ENCODE results near the gene CADM4. TPM values are rescaled to one million over a fixed set of nuclear protein-coding genes. Genes with fewer than 3 reads are reported as not detected.
"Not testable (repeated sequence)": the region's sequence is repeated elsewhere in the genome, so short reads cannot be mapped to it uniquely, and the experiment has no call there.

The CADM4 gene
- total RNA-seq, 1 donor from 2014 or later = 8.7 TPM

GRCh38 chr19:43636121-43636683 is 3.4 kb downstream of the CADM4 start:
- intact Hi-C loops (cut with DNase I) = no loop called here
- Histone ChIP-seq H3K4me1 (no peaks in the 10 kb centered on the region), H3K4me3 (no peak overlapping the region), H3K27ac (no peak overlapping the region), H3K9me3 (no peaks in the 10 kb centered on the region), H3K27me3 (peaks cover 4% of the 10 kb centered on the region), H3K36me3 (no peaks in the 10 kb centered on the region)
- ATAC-seq = no peak
- TF ChIP-seq CTCF (IDR thresholded peaks at IDR 0.05) = no peak
- no peak for DNase-seq

- H3K36me3 ChIP-seq; H3K4me1 ChIP-seq; ATAC-seq; DNase-seq; H3K27ac ChIP-seq; H3K27me3 ChIP-seq; intact Hi-C loops (cut with DNase I); H3K9me3 ChIP-seq; H3K4me3 ChIP-seq: not testable (repeated sequence)
These were observed 4.1 kb downstream of the CADM4 start for GRCh38 chr19:43635561-43635940.

GRCh38 chr19:43634872-43635560 is 4.6 kb downstream of the CADM4 start:
- H3K9me3 ChIP-seq = no peaks in the 10 kb centered on the region
- intact Hi-C loops (cut with DNase I) = no loop called here
- no peaks in the 10 kb centered on the region for H3K4me1 ChIP-seq
- no peak overlapping the region for H3K27ac ChIP-seq
- H3K36me3 ChIP-seq = no peaks in the 10 kb centered on the region
- DNase-seq = no peak
- H3K4me3 ChIP-seq = no peak overlapping the region
- ATAC-seq = no peak
- H3K27me3 ChIP-seq = no peaks in the 10 kb centered on the region
- TF ChIP-seq CTCF (IDR thresholded peaks at IDR 0.05) = no peak

GRCh38 chr19:43634506-43634871 is 5.2 kb downstream of the CADM4 start:
- H3K27ac ChIP-seq = no peak overlapping the region
- no peak for DNase-seq

GRCh38 chr19:43634068-43634467 is 5.6 kb downstream of the CADM4 start:
- no peak overlapping the region for H3K4me3 ChIP-seq
- DNase-seq (no peak), ATAC-seq (no peak)
- H3K36me3 ChIP-seq = no peaks in the 10 kb centered on the region
- intact Hi-C loops (cut with DNase I) = no loop called here
- no peaks in the 10 kb centered on the region for H3K9me3 ChIP-seq
- H3K27ac ChIP-seq = no peak overlapping the region
- no peaks in the 10 kb centered on the region for H3K27me3 ChIP-seq
- no peaks in the 10 kb centered on the region for H3K4me1 ChIP-seq
- no peak for TF ChIP-seq CTCF (IDR thresholded peaks at IDR 0.05)

More at GRCh38 chr19:43634506-43634871, 5.2 kb downstream of the CADM4 start:
- no peak for TF ChIP-seq CTCF (IDR thresholded peaks at IDR 0.05)
- Histone ChIP-seq H3K9me3 (no peaks in the 10 kb centered on the region), H3K36me3 (no peaks in the 10 kb centered on the region), H3K4me1 (no peaks in the 10 kb centered on the region), H3K4me3 (no peak overlapping the region), H3K27me3 (no peaks in the 10 kb centered on the region)
- ATAC-seq = no peak
- intact Hi-C loops (cut with DNase I) = no loop called here

- no peak for DNase-seq
- intact Hi-C loops (cut with DNase I) = no loop called here
- no peak for ATAC-seq
- H3K4me3 ChIP-seq = no peak overlapping the region
- no peak overlapping the region for H3K27ac ChIP-seq
- no peak for TF ChIP-seq CTCF (IDR thresholded peaks at IDR 0.05)
- H3K27me3 ChIP-seq = no peaks in the 10 kb centered on the region
- no peaks in the 10 kb centered on the region for H3K36me3 ChIP-seq
- H3K9me3 ChIP-seq = no peaks in the 10 kb centered on the region
- no peaks in the 10 kb centered on the region for H3K4me1 ChIP-seq
These were observed 6.1 kb downstream of the CADM4 start for GRCh38 chr19:43633520-43633919.

All from upper lobe of right lung (tissue), 1 donor.